HG03432 (cell line): Measurements from ENCODE around the gene RAP1GAP.

Experiments used
- ATAC-seq: cut with Tn5 transposase; IDR thresholded peaks from one replicate; pipeline ENCODE4 v1.9.1; 2021; ENCODE audit warnings: mild to moderate bottlenecking, moderate library complexity; ENCODE audit not compliant: unreplicated experiment

RAP1GAP gene

DNA sequence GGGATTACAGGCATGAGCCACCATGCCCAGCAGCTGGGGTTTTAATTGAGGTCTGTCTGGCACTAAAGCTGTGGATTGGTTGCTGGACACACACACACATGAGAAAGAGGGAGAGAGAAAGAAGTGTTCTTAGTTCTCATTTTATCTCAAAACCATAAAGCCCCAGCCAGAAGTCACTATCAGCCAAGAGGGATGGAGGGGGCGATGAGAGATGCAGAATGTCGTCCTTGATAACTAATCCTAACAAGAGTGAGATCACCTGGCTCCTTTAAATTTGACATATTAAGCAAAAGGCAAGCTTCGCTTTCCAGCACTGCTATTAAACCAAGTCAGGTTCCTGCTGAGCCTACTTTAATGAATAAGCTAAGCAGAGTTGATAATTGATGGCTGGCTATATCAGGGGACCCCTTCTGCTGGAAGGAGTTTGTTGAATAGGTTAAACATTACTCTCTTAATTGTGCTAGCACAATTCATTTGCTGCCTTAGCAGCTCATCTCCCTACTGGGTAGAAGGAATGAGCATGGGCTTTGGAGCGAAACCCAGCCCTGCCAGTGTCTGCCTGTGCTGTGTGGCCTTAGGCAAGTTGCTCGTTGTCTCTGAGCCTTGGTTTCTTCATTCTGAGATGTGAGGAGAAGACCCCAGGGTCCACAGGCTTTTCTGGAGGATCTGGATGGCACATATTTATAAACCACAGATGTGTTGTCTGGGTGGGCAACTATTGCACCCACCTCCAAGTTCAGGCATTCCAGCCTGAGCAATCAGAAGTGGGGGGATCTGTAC, 109.2 kb downstream of the RAP1GAP start:
- no peak for ATAC-seq

DNA sequence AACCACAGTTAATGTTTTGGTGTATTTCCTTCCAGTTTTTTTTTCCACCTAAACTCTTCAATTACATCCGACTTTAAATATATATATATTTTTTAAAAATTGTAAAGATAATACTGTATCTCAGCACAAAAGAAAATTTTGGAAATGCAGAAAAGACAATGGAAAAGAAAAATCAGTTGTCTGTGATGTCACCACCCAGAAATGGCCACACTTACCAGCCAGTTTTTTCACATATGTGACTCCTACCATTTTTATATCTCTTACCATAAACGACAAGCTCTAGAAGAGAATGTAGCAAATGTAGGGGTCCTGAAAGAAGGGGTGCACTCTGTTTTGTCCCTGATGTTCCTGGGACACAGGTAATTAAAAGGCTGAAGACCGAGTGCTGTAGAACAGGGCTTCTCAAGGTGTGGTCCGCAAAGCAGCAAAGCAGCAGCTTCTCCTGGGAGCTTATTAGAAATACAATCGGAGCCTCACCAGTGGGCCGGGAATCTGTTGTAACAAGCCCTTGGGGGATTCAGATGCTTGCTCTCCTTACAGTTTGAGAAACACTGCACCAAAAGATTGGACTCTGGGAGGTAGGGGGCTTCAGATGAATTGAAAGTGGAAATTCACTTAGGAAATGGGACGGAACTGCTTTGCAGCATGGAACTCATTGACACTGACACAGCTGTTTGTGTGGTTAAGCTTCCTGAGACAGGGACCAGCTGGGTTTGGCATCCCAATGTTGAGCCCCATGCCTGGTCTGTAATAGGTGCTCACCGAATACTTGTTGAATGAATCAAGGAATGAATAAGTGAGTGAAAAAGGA, 115.8 kb downstream of the RAP1GAP start:
- no peak for ATAC-seq

DNA sequence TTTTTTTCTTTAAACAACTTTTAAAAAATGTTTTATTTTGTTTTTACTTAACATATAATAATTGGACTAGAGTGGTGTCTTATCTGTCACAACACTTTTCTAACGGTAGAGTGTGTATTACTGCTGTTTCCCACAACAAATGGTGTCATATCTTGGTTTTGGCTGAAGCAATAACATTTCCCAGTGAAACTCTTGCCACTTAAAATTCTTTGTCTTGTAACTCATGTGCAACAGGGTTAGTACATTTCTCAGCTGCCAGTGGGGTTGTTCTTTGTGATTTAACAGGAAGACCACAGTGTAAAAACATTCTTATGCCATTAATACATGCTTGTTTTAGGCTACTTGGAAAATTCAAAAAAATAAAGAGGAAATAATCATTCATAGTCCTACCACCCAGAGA, 116.4 kb downstream of the RAP1GAP start:
- no peak for ATAC-seq

DNA sequence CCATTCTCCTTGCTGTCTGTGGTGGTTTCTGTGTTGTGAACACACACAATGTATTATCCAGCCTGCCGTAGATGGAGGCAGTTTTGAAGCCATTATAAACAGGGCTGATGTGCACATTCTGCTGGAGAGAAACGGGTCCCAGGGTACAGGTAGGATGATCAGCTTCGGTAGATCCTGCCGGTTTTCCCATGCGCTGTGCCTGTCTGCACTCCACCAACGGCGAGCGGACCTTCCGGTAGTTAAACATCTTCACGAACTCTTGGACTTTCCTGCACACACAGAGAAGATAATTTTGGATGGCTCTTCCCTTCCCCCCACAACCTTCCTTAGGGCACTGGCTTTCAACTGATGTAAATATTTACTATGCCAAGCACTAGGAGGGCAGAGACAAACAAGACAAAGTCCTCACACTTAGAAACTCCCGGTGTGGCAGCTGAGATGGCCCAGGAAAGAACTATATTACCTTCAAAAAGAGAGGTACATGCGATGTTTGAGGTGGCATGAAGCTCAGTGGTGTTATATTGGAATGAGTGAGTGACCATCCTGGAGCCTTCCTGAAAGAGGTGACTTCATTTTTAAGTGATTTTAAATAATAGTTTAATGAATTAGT, 118.2 kb downstream of the RAP1GAP start:
- ATAC-seq: no peak

DNA sequence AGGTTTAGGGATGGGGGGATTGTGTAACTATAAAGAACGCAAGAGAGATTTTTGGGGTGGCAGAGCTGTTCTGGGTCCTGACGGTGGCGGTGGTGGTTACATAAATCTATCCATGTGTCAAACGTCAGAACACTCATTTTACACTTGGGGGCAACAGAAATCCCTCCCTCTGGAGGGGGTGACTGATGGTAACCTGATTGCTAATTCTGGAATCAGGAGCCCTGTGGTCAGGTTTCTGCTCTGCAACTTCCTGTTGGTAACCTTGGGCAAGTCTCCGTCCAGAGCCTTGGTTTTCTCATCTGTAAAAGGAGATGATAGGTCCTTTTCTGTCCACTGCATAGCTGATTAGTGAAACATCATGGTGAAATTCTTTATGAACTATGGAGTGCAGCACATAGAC, 119.1 kb downstream of the RAP1GAP start:
- ATAC-seq: no peak

DNA sequence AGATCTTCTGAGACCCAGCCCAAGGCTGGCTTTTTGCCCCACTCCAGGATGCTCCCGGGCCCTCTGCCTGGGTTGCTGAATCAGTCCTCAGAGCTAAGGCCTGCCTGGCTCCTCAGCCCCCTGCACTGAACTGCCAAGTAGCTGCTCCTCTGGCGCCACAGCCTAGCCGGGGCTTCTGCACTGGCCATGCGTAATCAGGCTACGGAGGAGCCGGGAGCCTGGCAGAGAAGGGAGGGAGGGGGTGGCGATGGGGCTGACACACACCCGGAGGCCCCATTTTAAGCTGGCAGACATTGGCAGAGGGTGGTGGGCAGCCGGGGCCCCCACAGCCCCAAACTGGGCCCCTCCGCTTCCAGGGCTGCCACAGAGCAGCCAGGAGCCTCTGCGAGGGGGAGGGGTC, 121.3 kb downstream of the RAP1GAP start:
- ATAC-seq: no peak
